Medulla oblongata (tissue), 1 donor: ENCODE results near the gene ZMIZ1.
A peak's percentile ranks its signal among the peaks of the same experiment; 100 is the strongest.

Source experiments
- DNase-seq: peaks from one replicate; pipeline ENCODE4 v3.0.0-alpha.2; 2015; ENCODE audit errors: extremely low spot score

ZMIZ1 gene

GRCh38 chr10:79068562-79069324 is at the start of gene ZMIZ1:
Gene ZMIZ1 (plus strand): TSS chr10:79068966. CDS start chr10:79201633, 132,667 bp downstream.
- DNase-seq, result peak; percentile 91

- no peak for DNase-seq
Measured at GRCh38 chr10:79019441-79020014, 49.2 kb upstream of the ZMIZ1 start.

- no peak for DNase-seq
Measured at GRCh38 chr10:79020015-79020491, 48.7 kb upstream of the ZMIZ1 start.

GRCh38 chr10:79020605-79021004 is 48.2 kb upstream of the ZMIZ1 start:
- no peak for DNase-seq

- no peak for DNase-seq
Measured at GRCh38 chr10:79021331-79021907, 47.3 kb upstream of the ZMIZ1 start.

GRCh38 chr10:79021948-79022499 is 46.7 kb upstream of the ZMIZ1 start:
- no peak for DNase-seq

GRCh38 chr10:79022565-79023230 is 46.1 kb upstream of the ZMIZ1 start:
- DNase-seq, result no peak

- no peak for DNase-seq
Measured at GRCh38 chr10:79023240-79024162, 45.3 kb upstream of the ZMIZ1 start.

GRCh38 chr10:79024296-79024695 is 44.5 kb upstream of the ZMIZ1 start:
- DNase-seq, result no peak

- no peak for DNase-seq
Measured at GRCh38 chr10:79024720-79025198, 44.0 kb upstream of the ZMIZ1 start.

GRCh38 chr10:79025199-79025832 is 43.5 kb upstream of the ZMIZ1 start:
- DNase-seq, result peak; percentile 28

- DNase-seq, result no peak
Measured at GRCh38 chr10:79026341-79026761, 42.4 kb upstream of the ZMIZ1 start.

GRCh38 chr10:79026806-79027146 is 42.0 kb upstream of the ZMIZ1 start:
- DNase-seq, result no peak

- no peak for DNase-seq
Measured at GRCh38 chr10:79027147-79028055, 41.4 kb upstream of the ZMIZ1 start.

GRCh38 chr10:79028056-79028430 is 40.7 kb upstream of the ZMIZ1 start:
- no peak for DNase-seq

GRCh38 chr10:79028451-79029010 is 40.2 kb upstream of the ZMIZ1 start:
- no peak for DNase-seq

- DNase-seq, result no peak
Measured at GRCh38 chr10:79029478-79030390, 39.0 kb upstream of the ZMIZ1 start.

- no peak for DNase-seq
Measured at GRCh38 chr10:79030705-79031104, 38.1 kb upstream of the ZMIZ1 start.
